Neuron (in vitro differentiated cells): ENCODE data around the gene BPI.
"Not testable (repeated sequence)": the region's sequence is repeated elsewhere in the genome, so short reads cannot be mapped to it uniquely, and the experiment has no call there.

ENCODE experiments used
- H2AFZ ChIP-seq: one replicate; pipeline ENCODE4 v1.6.1; 2013; ENCODE audit warnings: low read depth, mild to moderate bottlenecking, inconsistent platforms, low read length, moderate library complexity
- H3K27me3 ChIP-seq: one replicate; pipeline ENCODE4 v1.6.1; 2013; ENCODE audit warnings: low read length; ENCODE audit not compliant: insufficient read depth
- H3K36me3 ChIP-seq: one replicate; pipeline ENCODE4 v1.6.1; 2013; ENCODE audit warnings: low read length; ENCODE audit not compliant: insufficient read depth
- H3K4me1 ChIP-seq: one replicate; pipeline ENCODE4 v1.6.1; 2013; ENCODE audit warnings: low read length; ENCODE audit not compliant: insufficient read depth
- H3K4me3 ChIP-seq: 2 replicates; pipeline ENCODE4 v1.5.1; 2013; ENCODE audit warnings: mild to moderate bottlenecking, low read length, moderate library complexity
- H3K9me3 ChIP-seq: one replicate; pipeline ENCODE4 v1.6.1; 2013; ENCODE audit warnings: low read length

BPI gene

DNA sequence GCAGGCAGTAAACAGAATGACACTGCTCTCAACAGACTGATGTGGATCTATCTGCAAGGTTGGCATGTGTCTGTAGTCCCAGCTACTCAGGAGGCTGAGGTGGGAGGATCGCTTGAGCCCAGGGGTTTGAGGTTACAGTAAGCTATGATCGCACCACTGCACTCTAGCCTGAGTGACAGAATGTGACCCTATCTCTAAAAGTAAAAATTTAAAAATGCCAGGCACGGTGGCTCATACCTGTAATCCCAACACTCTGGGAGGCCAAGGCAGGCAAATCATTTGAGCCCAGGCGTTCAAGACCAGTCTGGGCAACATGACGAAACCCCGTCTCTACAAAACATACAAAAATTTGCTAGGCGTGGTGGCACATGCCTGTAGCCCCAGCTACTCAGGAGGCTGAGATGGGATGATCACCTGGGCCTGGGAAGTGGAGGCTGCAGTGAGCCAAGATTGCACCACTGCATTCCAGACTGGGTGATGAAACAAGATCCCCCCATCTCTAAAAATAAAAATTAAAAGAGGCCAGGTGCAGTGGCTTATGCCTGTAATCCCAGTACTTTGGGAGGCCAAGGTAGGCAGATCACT is 19.8 kb upstream of the BPI start:
- H3K4me1 ChIP-seq, H3K27me3 ChIP-seq, H2AFZ ChIP-seq, H3K4me3 ChIP-seq, H3K9me3 ChIP-seq, H3K36me3 ChIP-seq: not testable (repeated sequence)

DNA sequence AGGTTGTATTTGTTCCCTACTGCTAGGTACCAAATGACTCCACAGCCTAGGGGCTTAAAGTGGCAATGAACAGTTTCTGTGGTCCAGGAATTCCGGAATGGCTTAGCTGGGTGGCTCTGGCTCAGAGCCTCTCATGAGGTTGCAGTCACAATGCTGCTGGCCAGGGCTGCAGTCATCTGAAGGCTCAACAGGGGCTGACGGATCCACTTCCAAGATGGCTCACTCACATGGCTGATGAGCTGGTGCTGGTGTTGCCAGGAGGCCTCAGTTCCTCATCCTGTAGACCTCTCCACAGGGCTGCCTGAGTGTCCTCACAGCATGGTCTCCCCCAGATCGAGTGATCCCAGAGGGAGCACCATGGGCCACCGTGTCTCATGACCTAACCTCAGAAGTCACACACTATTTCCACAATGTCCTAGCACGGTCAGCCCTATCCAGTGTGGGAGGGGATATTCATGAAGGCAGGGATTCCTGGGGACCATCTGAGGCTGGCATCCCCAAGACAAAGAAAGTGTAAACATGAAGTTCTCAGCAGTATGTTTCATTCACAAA is 19.0 kb upstream of the BPI start:
- no peak overlapping the region for H2AFZ ChIP-seq
- peaks cover 6% of the 10 kb centered on the region for H3K4me1 ChIP-seq
- H3K4me3 ChIP-seq = no peak overlapping the region
- peaks cover 2% of the 10 kb centered on the region for H3K9me3 ChIP-seq
- no peaks in the 10 kb centered on the region for H3K36me3 ChIP-seq
- no peaks in the 10 kb centered on the region for H3K27me3 ChIP-seq

DNA sequence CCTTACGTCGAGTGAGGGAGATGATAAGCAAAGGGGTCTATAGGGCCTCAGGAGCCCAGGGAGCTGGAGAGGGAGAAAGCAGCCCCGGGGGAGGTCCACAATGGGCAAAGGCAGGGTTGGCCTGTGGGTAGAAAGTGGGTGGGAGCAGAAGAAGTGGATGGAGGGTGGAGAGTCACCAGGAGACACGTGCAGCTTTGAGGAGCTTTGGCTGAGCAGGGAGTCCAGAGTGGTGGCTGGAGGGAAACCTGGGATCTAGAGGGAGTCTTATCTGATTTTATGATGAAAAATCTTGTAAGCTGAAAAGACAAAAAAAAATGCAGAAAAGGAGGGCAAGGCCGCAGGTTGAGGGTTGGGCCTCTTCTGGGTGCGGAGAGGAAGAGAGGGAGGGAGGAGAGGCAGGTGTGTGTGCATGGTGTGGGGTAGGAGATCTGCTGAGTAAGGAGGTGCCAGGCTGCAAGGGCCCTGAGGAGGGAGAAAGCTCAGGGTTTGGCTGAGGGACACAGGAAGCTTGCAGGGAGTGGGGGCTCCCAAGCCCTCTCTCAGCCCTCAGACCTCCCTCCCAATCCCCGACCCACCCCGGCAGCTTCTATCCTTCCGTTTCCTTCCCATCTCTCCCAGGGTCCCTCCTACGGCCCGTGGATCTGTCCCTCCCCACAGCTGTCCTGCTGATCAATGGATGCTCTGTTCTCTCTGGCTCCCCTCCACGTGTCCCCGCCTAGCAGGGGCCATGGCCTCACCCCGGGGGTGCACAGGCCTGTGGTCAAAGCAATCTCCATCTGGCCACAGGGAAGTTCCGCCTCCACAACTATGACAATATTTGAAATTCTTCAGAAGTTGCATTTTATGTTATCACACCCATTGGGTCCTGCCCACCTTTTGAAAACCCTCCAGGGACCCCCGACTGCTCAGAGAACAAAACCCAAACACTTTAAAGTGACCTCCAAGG is 17.1 kb upstream of the BPI start:
- H3K27me3 ChIP-seq = no peaks in the 10 kb centered on the region
- H3K4me3 ChIP-seq = no peak overlapping the region
- H3K36me3 ChIP-seq = no peaks in the 10 kb centered on the region
- H3K9me3 ChIP-seq = peaks cover 2% of the 10 kb centered on the region
- H2AFZ ChIP-seq = no peak overlapping the region
- peaks cover 6% of the 10 kb centered on the region for H3K4me1 ChIP-seq

DNA sequence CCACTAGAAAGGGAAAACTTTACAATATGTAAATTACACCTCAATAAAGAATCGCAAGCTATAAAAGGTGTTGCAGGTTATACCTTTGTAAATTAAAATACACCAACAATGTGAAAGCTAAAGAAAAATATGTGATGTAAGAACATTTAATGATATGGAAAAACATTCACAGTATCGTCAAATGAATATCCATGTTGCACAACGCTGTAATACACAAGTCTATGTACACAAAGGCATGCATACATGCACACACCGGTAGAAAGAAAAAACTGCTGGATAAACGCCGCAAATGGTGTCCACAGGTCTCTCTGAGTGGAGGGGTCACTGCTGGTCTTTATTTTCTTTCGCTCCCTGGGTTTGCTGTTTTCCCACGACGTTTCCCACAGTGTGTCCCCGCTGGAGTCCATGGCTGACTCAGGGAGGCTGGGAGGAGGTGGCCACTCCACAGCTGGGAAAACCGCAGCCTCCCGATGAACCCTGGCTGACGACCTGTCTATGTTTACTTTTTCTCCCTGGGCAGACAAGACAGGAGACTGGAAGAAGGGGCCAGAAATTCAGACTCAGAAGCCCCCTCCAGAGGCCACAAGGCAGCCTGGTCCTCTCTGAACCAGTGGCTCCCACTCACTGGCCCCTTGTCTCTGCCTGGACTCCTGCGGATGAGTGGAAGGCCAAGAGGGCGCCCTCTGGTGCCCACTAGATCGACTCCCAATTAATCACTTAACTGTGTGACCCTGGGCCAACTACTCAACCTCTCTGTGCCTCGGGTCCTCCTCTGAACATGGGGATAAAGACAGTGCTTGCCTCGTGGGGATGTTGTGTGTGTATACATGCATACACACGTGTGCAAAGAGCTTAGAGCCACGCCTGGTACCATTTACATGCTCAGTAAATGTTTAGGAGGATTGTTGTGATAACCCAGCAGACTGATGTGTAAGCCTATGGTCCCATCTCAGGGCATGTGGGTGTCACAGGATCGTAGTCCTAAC is 12.8 kb upstream of the BPI start:
- H2AFZ ChIP-seq = no peak overlapping the region
- H3K27me3 ChIP-seq = peaks cover 3% of the 10 kb centered on the region
- no peaks in the 10 kb centered on the region for H3K9me3 ChIP-seq
- no peak overlapping the region for H3K4me3 ChIP-seq
- no peaks in the 10 kb centered on the region for H3K36me3 ChIP-seq
- H3K4me1 ChIP-seq = peaks cover 6% of the 10 kb centered on the region

DNA sequence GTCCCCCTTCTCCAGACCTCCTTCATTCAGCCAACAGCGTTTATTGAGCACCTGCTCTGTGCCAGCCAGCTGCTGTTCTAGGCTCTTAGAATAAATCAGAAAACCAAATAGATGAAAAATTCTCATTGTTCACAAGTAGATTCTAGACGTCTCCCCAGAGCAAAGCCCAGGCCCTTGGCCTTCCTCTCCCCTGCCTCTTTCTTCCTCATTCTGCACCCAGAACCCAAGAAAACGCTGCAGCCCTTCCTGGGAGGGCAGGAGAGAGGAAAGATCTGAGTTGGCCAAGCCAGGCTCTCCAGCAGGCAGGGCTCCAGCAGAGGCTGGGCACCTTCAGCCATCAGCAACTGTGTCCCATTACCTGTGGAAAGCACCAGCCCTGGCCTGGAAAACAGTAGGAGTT is 12.0 kb upstream of the BPI start:
- Histone ChIP-seq H3K4me3 (no peak overlapping the region), H3K4me1 (peaks cover 6% of the 10 kb centered on the region), H3K27me3 (peaks cover 3% of the 10 kb centered on the region), H2AFZ (no peak overlapping the region), H3K9me3 (no peaks in the 10 kb centered on the region), H3K36me3 (no peaks in the 10 kb centered on the region)

DNA sequence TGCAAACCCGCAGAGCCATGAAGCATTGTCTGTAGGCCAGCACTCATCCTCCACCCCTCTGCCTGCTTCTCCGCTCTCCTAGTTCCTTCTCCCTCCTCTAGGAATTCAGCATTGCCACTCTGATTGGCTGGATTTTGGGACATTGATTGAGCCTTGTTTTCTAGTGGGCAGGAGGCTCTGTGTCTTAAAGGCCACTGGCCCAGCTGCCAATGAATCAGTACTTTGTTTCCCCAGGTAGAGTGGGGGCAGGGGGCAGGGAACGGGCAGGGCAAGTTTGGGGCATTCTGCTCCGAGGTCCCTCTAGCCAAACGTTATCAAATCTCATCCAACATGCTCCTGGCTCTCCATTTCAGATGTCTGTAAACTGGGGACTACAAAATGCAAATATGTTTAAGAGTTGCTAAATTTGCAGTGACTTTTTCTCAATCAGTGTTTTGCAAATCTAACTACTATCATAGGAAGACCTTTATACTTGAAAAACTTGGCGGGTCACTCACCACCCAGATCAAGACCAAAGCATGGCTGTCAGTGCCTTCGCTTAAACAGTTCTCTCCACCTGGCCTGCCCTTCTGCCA is 10.4 kb upstream of the BPI start:
- Histone ChIP-seq H3K27me3 (peaks cover 3% of the 10 kb centered on the region), H3K4me1 (no peaks in the 10 kb centered on the region), H3K4me3 (no peak overlapping the region), H3K9me3 (no peaks in the 10 kb centered on the region), H3K36me3 (no peaks in the 10 kb centered on the region), H2AFZ (no peak overlapping the region)

DNA sequence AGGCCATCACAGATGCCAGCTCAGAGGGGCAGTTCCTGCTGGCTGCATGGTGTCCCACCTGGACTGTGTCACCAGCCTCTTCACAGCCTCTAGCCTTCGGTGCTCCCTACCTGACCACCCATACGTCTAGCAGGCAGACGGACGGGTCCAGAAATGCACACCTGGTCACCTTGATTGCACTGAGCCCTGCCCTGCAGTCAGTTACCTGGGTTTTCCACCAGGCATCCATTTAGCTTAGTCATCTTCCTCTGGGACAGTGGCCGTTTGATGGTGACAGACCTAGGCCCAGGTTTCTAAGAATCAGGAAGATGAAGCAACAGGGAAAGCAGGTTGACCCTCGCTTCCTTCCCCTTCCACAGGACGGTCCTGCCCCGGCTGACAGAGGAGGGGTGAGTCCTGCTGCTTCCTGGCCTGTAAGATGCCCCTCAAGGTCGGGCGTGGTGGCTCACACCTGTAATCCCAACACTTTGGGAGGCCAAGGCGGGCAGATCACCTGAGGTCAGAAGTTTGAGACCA is 9.8 kb upstream of the BPI start:
- H2AFZ ChIP-seq = no peak overlapping the region
- H3K9me3 ChIP-seq = no peaks in the 10 kb centered on the region
- peaks cover 3% of the 10 kb centered on the region for H3K27me3 ChIP-seq
- H3K4me3 ChIP-seq = no peak overlapping the region
- no peaks in the 10 kb centered on the region for H3K36me3 ChIP-seq
- no peaks in the 10 kb centered on the region for H3K4me1 ChIP-seq

DNA sequence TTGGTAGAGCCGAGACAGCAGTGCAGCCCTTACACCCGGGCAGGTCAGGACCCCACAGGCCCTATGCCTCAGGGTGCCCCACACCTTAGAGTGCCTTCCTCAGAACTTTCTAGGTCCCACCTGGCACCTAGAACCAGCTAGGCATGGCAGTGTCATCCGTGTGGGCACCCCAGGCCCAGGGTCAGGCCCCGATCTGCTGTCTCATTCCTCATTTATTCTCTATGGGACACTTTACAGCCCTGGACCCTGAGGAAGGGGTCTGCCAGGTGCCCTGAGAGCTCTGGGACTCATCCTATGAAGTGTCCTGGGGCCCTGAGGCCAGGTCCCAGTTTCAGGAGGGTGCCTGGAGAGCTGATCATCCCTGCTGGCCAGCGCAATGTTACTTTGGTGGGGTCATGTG is 8.1 kb upstream of the BPI start:
- Histone ChIP-seq H2AFZ (no peak overlapping the region), H3K36me3 (no peaks in the 10 kb centered on the region), H3K27me3 (peaks cover 3% of the 10 kb centered on the region), H3K9me3 (no peaks in the 10 kb centered on the region), H3K4me3 (no peak overlapping the region), H3K4me1 (no peaks in the 10 kb centered on the region)

DNA sequence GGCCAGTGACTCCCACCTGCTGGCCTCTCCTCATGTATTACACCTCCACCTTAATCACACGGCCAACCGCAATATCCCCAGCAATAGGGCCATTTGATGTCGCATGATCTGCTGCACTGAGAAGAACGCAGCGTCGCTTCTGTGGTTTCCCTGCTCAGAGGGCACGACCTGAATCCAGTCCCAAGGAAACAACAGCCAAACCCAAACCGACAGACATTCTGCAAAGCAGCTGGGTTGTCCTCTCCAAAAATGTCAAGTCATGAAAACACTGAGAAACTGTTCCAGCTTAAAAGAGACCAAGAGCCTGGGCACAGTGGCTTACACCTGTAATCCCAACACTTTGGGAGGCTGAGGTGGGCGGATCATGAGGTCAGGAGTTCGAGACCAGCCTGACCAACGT is 7.5 kb upstream of the BPI start:
- Histone ChIP-seq H3K36me3 (no peaks in the 10 kb centered on the region), H3K4me1 (no peaks in the 10 kb centered on the region), H2AFZ (no peak overlapping the region), H3K4me3 (no peak overlapping the region), H3K27me3 (peaks cover 3% of the 10 kb centered on the region), H3K9me3 (no peaks in the 10 kb centered on the region)

DNA sequence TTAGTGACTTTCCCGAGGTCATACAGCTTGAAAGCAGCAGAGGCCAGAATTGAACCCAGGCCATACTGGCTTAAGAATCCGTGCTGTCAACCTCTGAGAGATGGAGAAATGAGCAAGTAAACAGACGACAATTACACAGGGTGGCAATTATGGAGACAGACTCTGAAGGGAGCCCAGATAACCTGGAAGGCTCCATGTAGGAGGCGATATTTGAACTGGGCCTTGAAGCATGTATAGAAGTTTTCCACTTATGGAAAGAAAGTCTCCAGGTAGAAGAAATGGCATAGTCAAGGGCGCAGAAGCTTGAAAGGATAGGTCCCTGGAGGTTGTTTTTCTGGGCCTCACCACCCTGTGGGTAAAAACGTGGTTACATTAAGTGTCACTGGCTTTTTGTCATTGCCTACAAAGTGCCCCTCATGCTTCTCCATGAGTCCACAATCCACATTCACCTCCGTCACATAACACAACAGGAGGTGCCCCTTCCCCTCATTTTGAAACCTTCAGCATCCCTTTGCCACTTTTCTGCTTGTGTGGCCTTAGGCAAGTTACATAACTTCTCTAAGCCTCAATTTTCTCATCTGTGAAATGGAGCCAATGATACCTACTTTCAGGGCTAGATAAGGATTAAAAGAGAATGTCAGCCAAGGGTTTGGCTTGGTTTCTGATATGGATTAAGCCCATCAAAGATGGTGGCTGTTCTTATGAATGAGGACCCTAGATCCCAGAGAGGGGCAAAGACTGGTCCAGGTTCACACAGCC is 5.9 kb upstream of the BPI start:
- Histone ChIP-seq H3K4me1 (peaks cover 4% of the 10 kb centered on the region), H3K9me3 (no peaks in the 10 kb centered on the region), H3K27me3 (peaks cover 3% of the 10 kb centered on the region), H3K4me3 (no peak overlapping the region), H2AFZ (no peak overlapping the region), H3K36me3 (no peaks in the 10 kb centered on the region)

DNA sequence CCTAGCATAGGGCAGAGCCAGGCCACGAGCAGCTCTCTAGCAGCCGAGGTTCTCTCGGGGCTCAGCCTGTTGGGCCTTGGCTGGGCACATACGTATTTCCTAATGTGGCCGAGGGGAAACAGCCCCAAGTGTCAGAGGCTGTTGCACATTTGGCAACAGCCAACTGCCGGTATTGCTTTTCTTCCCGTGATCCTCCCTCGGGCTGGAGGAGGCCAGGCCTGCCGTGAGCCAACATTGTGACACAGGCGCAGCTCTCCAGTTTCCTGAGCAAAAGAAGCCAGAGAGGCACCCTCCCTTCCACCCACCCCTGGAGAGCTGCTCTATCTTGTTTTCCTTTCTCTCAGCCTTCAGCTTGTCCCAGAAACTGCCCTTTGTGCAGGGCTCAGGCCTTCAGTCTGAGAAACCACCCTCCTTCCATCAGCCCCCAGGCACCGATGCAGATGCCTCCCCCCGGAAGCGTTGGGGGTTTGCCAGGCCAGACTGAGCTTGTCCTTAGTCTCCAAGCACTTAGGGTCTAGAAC is 5.1 kb upstream of the BPI start:
- H3K9me3 ChIP-seq = no peaks in the 10 kb centered on the region
- no peak overlapping the region for H3K4me3 ChIP-seq

DNA sequence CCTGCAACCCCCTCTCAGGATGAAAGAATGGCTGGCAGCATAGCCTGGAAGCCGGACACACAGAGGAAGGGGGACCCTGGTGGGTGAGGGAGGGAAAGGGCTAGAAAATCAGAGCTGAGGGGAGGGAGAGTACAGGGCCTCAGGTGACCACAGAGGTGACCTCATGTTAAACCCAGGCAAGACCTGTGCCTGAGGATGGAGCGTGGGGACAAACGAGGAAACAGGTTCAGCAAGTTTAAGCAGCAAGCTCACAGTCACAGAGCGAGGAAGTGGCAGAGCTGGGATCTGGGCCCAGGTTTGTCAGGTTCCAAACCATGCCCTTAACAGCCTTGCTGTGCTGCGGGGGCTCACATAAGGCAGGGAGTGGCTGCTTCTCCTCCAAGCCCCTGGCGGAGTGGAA is 4.0 kb upstream of the BPI start:
- H3K9me3 ChIP-seq = no peaks in the 10 kb centered on the region
- no peaks in the 10 kb centered on the region for H3K27me3 ChIP-seq
- H2AFZ ChIP-seq = no peak overlapping the region
- H3K4me1 ChIP-seq = peaks cover 9% of the 10 kb centered on the region
- no peaks in the 10 kb centered on the region for H3K36me3 ChIP-seq
- H3K4me3 ChIP-seq = no peak overlapping the region

More for the DNA sequence above, 5.1 kb upstream of the BPI start:
- Histone ChIP-seq H2AFZ (no peak overlapping the region), H3K36me3 (no peaks in the 10 kb centered on the region), H3K4me1 (peaks cover 9% of the 10 kb centered on the region), H3K27me3 (peaks cover 3% of the 10 kb centered on the region)
